Activated CD8-positive, alpha-beta memory T cell treated with anti-CD3 and anti-CD28 coated beads for 48 hours (primary cell): ENCODE measurements around the gene FMN2.

Experiments
- DNase-seq, 3 experiments: peaks; one replicate each; pipeline ENCODE4 v3.0.0-alpha.2; 2020; ENCODE audit warnings: low read depth in 2 of 3, low spot score in 2 of 3

FMN2 gene

GRCh38 chr1:240194120-240194519 is 102.4 kb downstream of the FMN2 start:
- no peak for DNase-seq

DNA sequence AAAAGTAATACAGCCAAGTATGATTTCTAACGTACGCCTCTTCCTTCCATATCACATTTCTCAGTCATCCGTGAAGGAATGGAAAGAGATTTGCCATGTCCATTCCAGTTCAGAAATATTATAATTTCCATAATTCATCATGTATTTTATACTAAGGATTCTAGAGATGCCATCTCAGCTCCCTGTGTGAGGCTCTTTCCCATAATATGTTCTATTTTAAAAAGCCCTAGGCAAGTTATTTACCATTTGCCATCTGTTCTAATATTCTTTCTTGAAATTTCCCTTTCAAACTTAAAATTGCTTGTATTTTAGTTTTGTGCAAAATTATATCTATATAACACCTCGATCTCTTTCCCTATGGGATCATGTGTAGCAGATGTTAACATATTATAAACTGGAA is 106.7 kb downstream of the FMN2 start:
- no peak for DNase-seq

GRCh38 chr1:240199758-240200645 is 108.3 kb downstream of the FMN2 start:
- DNase-seq, result no peak

DNA sequence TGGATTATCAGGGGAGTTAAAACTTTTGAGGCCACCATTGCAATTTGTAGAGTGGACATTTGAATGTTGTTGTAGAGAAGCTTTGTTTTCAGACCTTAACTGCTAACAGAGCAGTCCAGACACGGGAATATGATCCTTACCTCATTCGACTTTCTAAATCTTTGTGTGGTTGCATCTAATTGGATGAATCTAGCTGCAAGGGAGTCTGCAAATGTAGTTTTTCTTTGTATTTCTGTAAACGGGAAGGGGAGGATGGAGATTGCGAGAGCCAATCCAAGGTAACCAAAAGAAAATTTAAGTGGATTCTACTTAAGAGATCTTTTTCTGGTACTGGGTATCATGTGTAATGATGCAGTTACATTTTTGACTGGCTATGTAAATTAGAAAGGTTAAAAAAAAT is 110.2 kb downstream of the FMN2 start:
- DNase-seq, result no peak

DNA sequence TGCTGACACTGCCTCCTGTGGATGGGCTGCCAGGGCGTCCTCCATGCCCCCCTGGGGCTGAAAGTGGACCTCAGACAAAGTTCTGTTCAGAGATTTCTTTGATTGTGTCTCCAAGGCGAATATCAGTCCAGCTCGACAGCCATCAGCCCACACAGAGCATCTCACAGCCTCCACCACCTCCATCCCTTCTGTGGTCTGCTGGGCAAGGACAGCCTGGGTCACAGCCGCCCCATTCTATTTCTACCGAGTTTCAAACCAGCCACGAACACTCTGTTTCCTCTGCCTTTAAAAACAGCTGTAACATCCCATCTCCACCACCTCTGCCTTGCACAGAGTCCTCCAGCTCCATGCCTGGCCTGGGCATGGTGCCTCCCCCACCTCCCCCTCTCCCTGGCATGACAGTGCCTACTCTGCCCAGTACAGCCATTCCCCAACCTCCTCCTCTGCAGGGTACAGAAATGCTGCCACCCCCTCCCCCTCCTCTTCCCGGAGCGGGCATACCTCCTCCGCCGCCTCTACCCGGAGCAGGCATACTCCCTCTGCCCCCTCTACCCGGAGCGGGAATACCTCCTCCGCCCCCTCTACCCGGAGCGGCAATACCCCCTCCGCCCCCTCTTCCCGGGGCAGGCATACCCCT is 115.5 kb downstream of the FMN2 start:
- DNase-seq, result no peak

GRCh38 chr1:240210026-240210425 is 118.3 kb downstream of the FMN2 start:
- no peak for DNase-seq

- DNase-seq, result no peak
These were observed 120.9 kb downstream of the FMN2 start for GRCh38 chr1:240212556-240212955.

DNA sequence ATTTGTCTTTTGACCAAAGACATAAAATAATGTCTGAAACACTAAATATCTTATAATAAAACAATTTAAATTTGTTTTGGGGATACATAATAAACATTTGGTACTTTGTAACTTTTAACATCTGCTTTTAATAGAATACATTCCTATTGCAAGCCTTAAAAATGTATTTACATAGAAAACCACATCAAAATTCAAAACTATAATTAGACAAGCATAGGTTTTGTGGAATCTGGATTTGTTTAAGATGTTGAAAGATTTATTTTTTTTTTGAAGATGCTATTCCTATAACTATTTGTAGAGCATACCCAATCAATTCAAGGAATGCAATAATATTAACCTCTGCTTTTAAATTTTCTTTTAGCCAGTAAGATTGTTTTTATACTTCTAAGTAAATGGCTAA is 125.7 kb downstream of the FMN2 start:
- no peak for DNase-seq

DNA sequence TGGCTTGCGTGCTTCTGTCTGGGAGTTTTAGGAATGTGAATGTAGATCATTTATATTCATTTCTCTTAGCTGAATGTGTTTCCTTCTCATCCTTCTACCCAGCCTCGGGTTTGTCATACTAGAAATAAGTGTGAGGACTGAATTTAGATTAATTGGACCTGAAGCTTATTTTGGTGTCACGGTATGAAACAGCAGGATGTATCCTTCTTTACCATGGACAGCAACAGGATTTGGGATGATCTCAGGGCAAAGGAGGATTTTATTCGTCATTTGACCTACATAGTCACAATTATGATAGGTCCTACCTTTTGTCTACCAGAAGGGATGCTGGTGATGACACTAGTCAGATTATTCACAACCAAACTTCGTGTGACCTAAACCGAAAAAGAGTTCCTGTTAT is 127.4 kb downstream of the FMN2 start:
- DNase-seq, result no peak

- DNase-seq, result no peak
These were observed 134.4 kb downstream of the FMN2 start for GRCh38 chr1:240226102-240226501.

- no peak for DNase-seq
These were observed 139.1 kb downstream of the FMN2 start for GRCh38 chr1:240230816-240231215.

DNA sequence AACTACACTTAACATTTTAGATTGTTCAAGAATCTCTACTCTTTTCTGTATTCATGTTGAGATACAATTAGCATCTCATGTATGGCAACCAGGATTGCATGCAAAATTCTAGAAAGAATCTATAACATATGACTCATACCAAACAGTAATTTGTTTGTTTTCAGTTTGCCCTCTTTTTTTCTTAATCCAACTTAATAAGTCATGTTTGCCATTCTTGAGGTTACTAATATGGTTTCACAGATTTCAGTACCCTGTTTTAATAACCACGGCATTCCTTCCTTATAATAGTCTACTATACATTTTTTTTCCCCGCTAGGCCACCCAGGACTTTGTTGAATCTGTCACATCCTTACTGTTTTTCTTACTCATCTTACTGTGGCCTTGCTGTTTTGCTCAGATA is 140.8 kb downstream of the FMN2 start:
- no peak for DNase-seq

- DNase-seq, result no peak
These were observed 143.0 kb downstream of the FMN2 start for GRCh38 chr1:240234485-240235210.

- DNase-seq, result no peak
These were observed 144.0 kb downstream of the FMN2 start for GRCh38 chr1:240235521-240236288.

DNA sequence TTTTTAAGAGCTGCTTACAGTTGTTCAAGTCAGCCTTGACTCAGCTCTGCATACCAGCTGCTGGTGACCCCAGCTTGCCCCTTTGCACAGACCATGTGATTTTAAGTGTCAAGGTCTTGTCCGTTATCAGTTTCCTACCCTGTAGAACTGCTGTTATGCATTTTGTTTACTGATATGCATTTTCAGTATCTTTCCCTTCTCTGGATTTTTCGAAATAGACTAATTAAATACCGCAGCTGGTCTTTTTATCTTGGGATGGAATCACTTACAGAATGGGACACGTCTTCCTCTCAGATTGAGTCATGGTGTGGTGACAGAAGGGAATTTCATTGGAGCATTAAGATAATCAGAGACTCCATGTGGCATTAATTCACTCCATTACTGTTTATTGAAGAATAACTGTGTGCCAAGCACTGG is 145.6 kb downstream of the FMN2 start:
- no peak for DNase-seq

- DNase-seq, result no peak
These were observed 147.6 kb downstream of the FMN2 start for GRCh38 chr1:240239309-240239708.

GRCh38 chr1:240241278-240241677 is 149.6 kb downstream of the FMN2 start:
- no peak for DNase-seq

DNA sequence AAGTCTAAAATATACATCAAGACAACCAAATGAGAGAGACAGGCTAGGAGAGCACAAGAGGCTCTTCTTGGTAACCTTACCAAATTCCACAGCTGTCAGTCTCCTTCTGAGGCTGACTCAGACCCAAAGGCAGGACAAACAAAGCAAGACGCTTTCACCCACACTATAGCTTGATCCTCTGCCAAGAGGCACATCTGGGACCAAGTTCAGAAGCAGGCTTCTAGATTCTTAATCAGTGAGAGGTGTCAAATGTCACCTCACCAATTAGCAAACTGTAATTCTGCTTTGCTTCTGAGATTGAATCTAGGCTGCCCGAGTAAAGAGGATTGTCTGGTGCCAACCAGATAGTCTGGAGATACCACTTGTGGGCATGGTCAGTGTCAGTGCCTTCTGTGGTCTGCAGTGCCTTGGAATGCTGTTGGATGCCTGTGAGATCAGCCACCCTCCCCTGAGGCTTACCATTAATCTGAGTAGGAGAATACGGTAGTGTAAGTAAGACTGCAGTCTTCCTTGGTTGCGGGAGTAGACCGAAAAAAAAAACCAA is 151.0 kb downstream of the FMN2 start:
- no peak for DNase-seq

DNA sequence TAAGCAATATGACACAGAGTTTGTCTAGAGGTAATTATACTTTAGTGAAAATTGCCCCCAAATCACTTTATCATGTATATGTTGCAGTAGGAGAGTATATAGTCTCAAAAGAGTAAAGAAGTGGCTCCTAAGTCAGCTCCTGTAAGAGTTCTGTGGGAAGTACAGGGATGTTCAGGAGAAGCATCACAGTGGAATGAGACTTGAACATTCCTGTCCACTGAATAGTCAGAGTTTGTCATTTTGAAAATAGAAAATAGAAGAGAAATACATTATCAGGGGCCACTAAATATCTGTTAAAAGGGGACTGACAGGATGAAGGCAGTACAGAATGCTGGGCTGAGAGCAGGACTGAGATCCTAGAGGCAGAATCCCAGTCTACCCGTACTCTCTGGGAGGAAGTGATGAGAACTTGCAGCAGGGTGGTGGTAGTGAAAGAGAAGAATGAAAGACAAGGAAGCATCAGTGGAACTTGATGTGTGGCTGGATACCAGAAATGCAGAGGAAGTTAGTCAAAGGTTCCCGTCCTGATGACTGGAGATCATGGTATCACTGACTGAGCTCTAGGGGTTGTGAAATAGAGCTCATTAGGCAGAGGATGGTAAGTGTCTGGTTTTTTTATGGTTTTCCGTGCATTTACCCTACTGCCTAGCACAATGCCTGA is 153.4 kb downstream of the FMN2 start:
- DNase-seq, result no peak

GRCh38 chr1:240245629-240246020 is 153.9 kb downstream of the FMN2 start:
- DNase-seq, result no peak
